ENCODE data around the gene GNRHR.

- TF ChIP-seq CTCF (IDR thresholded peaks at IDR 0.05): no peak
- no peak for TF ChIP-seq POLR2A (IDR thresholded peaks at IDR 0.05)
These were observed 22.6 kb upstream of the GNRHR start for GRCh38 chr4:67776746-67777145.
